ENCODE results near the gene FHAD1.
A peak's percentile ranks its signal among the peaks of the same experiment; 100 is the strongest.

Gene FHAD1

DNA sequence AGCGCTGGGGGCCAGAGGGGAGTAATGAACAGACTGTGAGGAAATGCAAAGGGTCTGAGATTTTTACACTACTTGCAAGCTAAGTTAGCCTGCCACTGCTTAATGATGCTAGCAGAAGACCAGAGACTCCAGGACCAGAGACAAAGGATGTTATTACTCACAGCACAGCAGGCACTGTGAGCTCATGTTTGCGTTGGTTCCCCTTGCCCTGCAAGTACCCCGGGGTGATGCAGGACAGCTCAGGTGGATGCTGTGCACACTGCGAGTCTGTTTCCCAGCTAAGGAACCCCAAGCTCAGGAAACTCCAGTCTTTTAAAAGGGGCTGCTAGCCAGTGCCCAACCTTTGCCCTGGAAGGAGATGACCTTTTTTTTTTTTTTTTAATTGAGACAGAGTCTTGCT is 1.2 kb downstream of the FHAD1 start:
- DNase-seq (ENCODE audit: low spot score), result no peak

DNA sequence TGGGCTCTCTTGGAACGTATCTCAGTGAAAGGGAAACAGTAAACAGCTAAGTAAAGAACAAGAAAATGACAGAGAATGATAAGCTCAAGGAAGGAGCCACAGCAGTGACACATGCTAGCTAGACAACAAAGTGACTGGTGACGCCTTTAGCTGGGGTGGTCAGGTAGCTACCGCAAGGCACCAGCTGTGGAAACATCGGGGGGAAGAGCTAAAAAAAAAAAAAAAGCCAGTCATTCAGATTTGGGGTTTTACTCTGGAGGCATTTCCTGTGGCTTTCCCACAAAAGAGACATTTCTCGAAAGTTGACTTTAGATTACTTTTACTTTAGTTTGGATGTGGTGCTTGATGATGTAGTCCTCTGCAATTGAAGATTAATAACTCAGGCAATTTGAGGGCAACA is 2.1 kb downstream of the FHAD1 start:
- no peak for DNase-seq (ENCODE audit: low spot score)

DNA sequence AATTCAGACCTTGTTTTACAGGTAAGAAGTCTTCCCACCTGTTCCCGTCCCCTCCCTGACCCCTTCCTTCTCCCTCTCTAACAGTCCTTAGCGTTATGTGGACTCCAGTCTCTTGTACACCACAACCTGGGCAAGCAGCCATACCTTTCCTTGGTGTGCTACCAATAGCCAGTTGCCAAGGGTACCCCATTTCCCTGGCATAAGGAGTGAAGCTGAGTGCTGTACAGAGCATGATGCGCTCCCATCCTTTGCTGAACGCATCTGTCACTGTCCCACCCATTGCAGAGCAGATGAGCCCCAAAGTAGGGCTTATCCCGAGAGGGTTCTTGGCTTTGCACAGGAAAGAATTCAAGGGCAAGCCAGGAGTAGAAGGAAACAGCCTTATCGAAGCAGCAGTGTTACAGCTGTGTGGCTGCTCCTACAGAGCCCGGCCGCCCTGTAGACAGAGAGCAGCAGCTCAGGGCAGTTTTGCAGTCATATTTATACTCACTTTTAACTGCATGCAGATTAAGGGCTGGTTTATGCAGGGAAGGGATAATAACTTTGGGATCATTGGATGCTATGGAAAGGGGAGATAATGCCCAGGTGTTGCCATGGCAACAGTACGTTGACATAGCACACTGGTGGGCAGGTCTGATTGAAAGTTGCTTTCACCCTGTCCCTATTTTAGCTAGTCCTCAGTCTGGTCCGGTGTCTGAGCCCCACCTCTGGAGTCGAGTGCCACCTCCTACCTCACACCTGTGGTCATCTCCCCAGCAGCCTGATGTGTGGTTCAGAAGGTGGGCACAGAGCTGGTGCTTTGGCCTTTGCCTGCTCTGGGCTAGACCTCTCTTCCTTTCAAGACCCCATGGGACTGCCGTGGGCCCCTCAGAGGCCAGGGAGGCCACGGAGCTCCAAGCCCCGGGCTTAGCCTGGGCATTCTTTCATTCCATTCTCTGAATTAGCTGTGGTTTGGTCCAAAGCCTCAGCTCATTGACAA is 5.1 kb downstream of the FHAD1 start:
- no peak for DNase-seq (ENCODE audit: low spot score)

DNA sequence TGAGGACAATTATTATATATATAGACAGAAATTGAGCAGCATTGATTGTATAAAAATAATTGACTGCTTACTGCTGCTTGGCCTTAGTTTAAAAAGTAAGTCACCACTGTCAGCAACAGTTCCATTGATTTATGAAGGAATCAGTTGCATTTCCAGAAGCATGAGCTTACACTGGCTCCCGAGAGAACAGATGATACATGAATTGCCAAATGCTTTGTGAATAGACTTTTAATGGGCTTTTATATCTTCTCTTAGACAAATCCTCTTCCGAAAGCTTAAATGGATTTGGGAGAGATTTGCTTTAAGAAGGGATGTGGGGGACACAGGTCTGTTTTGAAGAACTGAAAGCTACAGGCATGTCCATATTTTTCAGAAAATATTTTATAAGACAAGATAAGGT is 7.5 kb downstream of the FHAD1 start:
- DNase-seq (ENCODE audit: low spot score), result no peak

DNA sequence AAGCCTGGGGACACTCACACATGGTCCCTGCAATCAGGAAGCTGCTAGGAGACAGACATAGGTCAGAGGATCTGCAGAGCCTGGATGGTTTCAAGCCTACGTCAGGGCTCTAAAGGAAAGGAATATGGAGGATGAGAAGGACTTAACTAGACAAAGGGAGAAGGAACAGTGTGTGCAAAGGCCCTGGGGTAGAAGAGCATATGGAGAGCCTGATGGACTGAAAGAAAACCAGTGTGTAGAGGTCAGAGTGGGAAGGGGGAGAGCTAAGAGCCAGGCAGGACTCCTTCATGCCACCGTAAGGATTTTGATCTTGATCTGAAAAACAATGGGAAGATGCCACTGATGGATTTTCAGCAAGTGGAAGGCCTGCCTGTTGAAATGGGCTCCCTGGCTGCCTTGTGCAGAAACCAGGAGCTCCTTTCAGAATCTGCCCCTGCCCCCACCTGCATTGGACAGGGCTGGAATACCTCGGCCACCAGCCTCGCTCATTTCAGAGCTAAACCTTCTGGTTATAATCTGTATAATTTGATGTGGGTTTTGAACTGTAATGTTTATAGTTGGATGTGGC is 8.6 kb downstream of the FHAD1 start:
- DNase-seq (ENCODE audit: low spot score), result no peak

DNA sequence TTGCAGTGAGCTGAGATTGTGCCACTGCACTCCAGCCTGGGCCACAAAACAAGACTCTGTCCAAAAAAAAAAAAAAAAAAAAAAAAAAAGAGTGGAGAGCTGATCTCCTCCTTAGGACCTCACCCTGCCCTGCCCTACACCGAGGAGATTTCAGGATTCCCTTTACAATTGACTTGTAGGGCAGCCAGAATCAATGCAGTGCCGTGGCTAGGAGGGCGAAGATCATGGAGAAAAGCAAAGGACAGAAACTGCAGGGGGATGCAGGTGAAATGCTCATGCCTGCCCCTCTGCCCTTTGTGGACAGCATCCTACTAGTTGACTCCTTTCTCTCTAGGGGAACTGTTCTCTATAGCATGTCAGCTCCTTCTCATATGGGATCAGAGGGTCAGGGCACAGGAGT is 9.6 kb downstream of the FHAD1 start:
- DNase-seq (ENCODE audit: low spot score), result no peak

DNA sequence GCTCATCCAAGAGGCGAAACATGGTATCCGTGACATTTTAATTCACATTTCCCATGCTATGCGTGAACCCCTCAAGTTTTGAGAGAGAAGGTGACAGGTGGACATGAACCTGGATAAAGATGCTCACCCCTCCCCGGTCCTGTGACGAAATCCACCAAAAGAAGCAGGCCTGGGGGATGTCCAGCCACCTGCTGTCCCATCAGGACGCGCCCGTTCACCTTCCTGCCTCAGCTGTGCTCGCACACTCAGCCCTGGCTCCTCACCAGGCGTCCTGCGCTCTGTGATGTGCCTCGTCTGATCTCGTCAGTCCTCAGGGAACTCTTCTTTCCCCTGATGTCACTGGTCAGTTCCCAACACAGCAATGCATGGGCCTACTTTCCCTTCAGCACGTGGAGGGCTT is 10.3 kb downstream of the FHAD1 start:
- no peak for DNase-seq (ENCODE audit: low spot score)

DNA sequence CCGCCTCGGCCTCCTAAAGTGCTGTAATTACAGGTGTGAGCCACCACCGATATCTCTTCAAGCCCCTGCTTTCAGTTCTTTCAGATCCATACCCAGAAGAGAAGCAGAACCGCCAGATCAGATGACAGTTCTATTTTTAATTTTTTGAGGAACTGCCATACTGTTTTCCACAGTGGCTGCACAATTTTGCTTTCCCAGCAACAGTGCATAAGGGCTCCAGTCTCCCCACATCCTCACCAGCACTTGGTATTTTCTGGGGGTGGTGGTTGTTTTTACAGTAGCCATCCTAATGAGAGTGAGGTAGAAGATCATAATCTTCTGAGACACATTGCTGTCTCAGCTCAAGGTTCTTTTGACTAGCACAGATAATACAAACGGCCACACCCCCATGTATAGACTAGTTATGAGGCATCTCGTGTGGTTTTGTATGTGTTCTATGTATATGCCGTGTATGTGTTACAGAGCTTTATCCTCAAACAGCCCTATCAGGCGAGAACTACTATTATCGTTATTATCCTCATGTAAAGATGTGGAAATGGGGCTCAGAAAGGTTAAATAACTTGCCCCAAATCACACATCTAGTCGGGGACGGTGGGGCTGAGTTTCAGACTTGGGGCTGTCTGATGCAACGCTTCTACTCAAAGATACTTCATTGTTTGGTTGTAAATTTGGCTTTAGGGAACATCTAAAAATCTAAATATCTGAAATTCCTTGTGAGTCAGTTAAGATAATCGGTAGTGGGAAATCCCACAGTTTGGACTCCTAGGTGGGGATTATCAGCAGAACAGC is 12.0 kb downstream of the FHAD1 start:
- DNase-seq (ENCODE audit: low spot score), result no peak

DNA sequence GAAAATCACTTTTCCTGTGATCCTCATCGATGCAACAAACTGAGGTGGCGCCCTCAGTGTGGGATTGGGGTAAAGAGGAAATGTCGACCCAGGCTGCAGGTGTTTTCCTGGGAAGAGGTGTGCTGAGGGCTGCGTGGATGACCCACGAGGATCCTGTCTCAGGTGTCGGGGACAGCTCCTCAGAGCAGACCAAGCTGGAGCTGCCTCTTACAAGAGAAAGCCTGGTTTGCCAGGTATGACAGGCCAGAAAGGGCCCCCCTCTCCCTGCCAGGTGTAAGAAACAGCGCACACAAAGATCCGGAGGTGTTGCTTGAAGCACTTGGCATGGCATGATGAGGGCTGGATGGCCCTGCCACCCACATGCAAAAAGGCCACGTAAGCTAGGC is 12.6 kb downstream of the FHAD1 start:
- DNase-seq (ENCODE audit: low spot score), result no peak

DNA sequence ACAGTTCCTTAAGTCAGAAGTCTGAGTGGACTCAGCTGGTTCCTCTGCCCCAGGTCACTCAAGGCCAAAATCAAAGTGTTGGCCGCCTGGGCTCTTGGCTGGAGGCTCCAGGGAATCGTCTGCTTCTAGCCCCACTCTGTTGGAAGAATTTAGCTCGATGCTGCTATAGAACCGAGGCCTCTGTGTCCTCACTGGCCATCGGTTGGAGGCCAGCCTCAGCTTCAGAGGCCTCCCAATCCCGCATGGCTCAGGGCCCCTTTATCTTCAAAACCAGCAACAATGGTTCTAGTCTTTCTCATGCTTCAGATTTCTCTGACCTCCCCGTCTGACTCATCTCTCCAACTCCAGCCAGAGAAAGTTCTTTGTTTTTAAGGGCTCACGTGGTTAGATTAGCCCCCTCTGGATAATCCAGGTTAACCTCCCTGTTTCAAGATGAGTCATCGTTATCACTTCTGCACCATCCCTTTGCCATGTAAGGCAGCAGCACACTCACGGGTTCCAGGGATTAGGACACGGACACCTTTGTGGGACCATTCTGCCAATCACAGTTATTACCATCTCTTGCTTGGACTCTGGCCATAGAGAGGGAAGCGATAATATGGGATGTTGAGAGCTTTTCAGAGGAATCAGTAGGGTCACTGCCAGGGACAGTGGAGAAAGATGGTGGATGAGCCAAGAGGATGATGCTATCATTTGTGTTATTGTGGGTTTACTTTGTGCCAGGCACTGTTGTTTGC is 13.6 kb downstream of the FHAD1 start:
- peak; percentile 20 for DNase-seq (ENCODE audit: low spot score)

DNA sequence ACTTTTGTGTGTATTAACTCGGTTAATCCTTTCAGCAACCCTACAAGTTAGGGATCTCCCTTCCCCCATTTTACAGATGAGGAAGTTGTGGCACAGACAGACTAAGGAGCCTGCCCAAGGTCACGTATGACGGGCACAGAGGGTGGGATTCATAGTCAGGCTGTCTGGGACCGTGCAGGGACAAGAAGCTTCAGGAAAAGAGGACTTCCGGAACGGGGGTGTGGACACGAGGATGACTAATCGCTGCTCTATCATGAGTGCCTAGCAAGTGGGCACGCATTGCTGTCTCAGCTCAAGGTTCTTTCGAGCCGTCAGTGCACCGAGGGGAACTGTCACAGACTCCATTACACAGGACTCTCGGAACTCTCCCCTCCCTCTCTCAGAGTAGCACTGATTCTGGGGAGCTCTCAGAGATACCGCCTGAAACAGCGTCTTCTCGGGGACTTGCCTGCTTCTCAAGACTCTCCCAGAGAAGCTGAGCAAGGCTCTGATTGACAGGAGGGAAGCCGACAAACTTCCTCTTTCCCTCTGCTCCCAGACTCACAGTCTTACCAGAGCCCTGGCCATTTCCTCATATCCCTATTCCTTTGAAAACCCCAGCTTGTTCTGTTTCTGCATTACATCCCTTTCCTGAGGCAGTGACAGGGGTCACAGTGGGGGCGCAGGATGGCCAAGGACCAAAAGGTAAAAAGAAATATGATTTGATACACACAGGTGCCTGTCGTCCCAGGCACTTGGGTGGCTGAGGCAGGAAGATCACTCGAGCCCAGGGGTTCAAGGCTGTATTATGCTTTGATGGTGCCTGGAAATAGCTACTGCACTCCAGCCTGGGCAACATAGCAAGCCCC is 14.4 kb downstream of the FHAD1 start:
- DNase-seq (ENCODE audit: low spot score), result no peak

DNA sequence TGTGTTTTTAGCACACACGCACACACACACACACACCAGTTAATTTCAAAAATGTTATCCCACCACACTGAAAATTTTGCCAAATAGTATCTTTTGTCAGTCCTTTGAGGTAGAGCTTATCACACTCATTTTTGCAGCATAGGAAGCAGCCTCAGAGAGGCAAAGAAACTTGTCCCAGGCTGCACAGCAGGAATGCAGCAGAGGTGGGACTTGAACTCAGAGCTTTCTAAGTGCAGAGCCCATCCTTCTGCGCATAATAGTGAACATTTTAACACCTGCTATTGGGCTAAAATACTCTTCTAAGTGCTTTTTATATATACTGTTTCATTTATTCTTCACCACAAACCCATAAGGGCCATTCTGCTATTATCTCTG is 15.0 kb downstream of the FHAD1 start:
- no peak for DNase-seq (ENCODE audit: low spot score)

DNA sequence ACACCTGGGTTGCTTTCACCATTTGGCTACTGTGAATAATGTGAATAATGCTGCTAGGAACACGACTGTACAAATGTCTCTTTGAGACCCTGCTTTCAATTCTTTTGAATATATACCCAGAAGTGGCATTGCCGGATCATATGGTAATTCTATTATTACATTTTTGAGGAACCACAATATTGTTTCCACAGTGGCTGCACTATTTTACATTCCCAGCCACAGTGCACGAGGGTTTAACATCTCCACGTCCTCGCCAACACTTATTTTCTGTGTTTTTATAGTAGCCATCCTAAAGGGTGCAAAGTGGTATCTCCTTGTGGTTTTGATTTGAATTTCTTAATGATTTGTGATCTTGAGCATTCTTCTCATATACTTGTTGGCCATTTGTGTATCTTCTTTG is 15.7 kb downstream of the FHAD1 start:
- DNase-seq (ENCODE audit: low spot score), result no peak

DNA sequence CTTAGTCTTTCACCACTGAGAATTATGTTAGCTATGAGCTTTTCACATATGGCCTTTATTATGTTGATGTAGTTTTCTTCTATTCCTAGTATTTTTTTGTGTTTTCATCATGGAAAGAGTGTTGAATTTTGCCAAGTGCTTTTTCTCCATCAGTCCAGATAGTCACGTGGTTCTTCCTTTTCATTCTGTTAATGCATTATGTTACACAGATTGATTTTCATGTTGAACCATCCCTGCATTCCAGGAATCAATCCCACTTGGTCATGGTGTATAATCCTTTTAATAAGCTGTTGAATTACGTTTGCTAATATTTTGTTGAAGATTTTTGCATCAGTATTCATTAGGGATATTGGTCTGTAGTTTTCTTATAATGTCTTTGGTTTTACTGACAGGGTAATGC is 17.7 kb downstream of the FHAD1 start:
- DNase-seq (ENCODE audit: low spot score), result no peak

DNA sequence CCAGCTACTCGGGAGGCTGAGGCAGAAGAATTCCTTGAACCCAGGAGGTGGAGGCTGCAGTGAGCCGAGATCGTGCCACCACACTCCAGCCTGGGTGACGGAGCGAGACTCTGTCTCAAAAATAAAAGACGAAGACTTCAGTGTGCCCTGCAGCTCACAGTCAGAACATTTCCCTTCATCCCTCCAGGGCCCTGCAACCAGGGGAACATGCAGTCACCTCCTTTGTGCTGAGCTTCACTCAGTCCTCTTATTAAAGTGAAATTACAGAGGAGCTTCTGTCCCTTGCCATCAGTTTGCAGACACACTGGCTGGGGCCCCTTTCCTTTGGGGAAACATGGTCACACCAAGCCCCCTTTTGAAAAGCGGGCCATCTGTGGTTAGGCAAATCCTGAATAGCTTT is 24.2 kb downstream of the FHAD1 start:
- DNase-seq (ENCODE audit: low spot score), result no peak

DNA sequence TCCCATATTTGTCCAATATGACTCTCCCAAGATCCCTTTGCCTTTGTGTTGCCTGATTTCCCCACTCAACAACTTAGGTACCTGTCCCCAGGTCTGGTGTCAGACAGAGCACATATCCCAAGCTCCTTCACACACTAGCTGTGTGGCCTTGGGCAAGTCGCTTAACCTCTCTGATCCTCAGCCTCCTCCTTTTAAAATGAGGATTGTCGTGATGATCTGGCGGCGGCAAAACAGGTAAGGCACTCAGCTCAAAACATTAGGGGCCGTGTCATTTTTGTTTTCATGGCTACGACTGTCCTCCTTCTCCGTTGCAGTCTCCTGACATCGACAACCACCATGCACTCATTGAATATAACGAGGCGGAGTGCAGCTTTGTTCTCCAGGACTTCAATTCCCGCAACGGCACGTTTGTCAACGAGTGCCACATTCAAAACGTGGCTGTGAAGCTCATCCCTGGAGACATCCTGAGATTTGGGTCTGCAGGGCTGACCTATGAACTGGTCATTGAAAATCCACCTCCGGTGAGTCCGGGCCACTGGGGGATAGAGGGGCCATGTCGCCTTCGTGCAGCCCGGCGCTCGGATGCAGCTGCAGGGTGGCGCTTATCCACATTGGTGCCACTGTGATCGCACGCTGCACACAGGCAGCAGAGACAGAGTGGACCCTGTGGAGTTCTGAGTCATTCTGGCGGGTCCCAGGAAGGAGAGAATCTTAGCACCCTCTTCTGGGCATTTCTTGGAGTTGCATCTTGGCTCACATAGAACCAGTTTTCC is 25.2 kb downstream of the FHAD1 start:
- DNase-seq (ENCODE audit: low spot score), result peak; percentile 82

DNA sequence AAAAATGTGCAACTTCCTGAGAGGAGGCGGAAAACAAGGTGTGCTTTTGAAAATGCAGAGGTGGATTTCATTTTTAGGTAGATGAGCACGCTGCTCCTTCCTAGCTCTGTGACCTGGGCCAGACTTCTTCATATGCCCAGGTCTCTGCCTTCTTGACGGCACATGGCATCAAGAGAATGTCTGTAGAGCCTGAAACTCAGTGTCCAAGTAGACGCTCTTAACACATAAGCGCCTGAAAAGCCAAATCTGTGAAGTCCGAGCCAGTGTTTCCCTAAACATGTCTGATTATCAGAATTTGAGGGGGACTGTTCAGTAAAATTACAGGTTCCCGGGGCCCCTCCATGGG is 25.7 kb downstream of the FHAD1 start:
- no peak for DNase-seq (ENCODE audit: low spot score)

DNA sequence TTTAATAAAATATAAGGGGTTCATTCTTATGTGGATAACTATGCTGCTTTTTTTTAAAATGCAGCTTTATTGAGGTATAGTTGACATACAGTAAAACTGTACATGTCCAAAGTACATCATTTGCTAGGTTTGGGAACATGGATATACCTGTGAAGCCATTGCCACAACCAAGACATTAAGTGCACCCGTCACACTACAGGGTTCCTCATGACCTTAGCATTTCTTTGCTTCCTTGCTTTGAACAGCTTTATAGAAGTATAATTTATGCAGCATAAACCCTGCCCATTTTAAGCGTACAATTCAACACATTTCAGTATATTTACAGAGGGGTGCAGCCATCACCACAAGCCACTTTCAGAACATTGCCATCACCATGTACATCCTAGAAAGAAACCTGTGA is 26.3 kb downstream of the FHAD1 start:
- no peak for DNase-seq (ENCODE audit: low spot score)

DNA sequence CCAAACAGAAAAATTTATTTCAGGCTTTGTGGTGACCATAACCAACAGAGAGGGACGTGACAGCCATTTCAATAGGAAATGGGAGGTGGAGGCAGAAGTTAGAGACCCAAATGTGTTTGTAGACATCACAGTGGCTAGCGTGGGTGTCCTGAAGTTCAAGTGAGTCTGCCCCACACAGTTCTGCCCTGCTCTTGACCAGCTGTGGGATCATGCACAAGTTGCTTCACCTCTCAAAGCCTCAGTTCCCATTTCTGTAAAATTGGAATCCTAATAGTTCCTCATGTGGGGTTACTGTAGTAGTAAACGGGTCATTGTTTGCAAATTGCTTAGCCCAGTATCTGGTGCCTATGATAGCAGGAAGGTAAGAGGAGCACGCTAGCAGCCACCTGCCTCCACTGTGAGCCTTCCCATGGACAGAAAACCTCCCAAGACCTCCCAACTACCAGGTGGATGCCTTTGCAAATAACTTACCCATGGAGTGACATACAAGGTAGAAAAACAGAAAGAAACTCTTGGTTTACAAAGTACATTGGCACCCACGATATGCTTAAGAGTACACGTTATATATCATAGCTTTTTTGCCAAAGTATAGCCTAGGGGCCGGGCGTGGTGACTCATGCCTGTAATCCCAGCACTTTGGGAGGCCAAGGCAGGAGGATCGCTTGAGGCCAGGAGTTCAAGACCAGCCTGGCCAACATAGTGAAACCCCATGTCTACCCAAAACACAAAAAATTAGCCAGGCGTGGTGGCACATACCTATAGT is 29.1 kb downstream of the FHAD1 start:
- DNase-seq (ENCODE audit: low spot score), result no peak
